SK-N-SH treated with all-trans-retinoic acid at 6 μM for 48 hours (cell line): ENCODE results near the gene SETD1A.

Experiments
- ATAC-seq: fragments of 200-7000 bp; cut with Tn5 transposase; 3 replicates; pipeline ENCODE4 v1.9.1; 2020; ENCODE audit warnings: mild to moderate bottlenecking, moderate library complexity
- ARNTL ChIP-seq: fragments of 450-650 bp; formaldehyde crosslinking; IDR thresholded peaks from 2 replicates; pipeline ENCODE4 v1.5.0; 2020; ENCODE audit warnings: low read depth, mild to moderate bottlenecking, moderate library complexity, borderline replicate concordance
- BACH2 ChIP-seq: fragments of 250-450 bp; sonication (Bioruptor Pico); IDR thresholded peaks from 2 replicates; pipeline ENCODE4 v1.9.0; 2021; ENCODE audit warnings: mild to moderate bottlenecking, borderline replicate concordance
- CSDC2 ChIP-seq: fragments of 250-450 bp; sonication (Bioruptor Pico); IDR thresholded peaks from 2 replicates; pipeline ENCODE4 v1.5.0; 2020; ENCODE audit warnings: mild to moderate bottlenecking, moderate library complexity
- ESRRG ChIP-seq: fragments of 250-450 bp; sonication (Bioruptor Pico); IDR thresholded peaks from 2 replicates; pipeline ENCODE4 v1.6.1; 2021; ENCODE audit warnings: mild to moderate bottlenecking
- ISL1 ChIP-seq: fragments of 250-450 bp; sonication (Bioruptor Pico); IDR thresholded peaks from 2 replicates; pipeline ENCODE4 v2.1.2; 2022; ENCODE audit warnings: mild to moderate bottlenecking, moderate library complexity
- OSR1 ChIP-seq: fragments of 250-450 bp; sonication (Bioruptor Pico); IDR thresholded peaks from 2 replicates; pipeline ENCODE4 v1.8.0; 2022; ENCODE audit warnings: moderate library complexity, mild to moderate bottlenecking, inconsistent platforms
- PPARA ChIP-seq: fragments of 250-450 bp; sonication (Bioruptor Pico); IDR thresholded peaks from 2 replicates; pipeline ENCODE4 v1.5.0; 2020; ENCODE audit warnings: mild to moderate bottlenecking, borderline replicate concordance
- RARB ChIP-seq: fragments of 250-450 bp; sonication (Bioruptor Pico); IDR thresholded peaks from 2 replicates; pipeline ENCODE4 v1.8.0; 2021; ENCODE audit warnings: mild to moderate bottlenecking, moderate library complexity
- TCF4 ChIP-seq: fragments of 250-450 bp; sonication (Bioruptor Pico); IDR thresholded peaks from 2 replicates; pipeline ENCODE4 v1.8.0; 2021; ENCODE audit warnings: mild to moderate bottlenecking, moderate library complexity, borderline replicate concordance
- TOX ChIP-seq: fragments of 250-450 bp; sonication (Bioruptor Pico); IDR thresholded peaks from 2 replicates; pipeline ENCODE4 v1.8.0; 2021; ENCODE audit warnings: mild to moderate bottlenecking, moderate library complexity, borderline replicate concordance
- ZC3H10 ChIP-seq: fragments of 250-450 bp; sonication (Bioruptor Pico); IDR thresholded peaks from 2 replicates; pipeline ENCODE4 v1.5.1; 2021; ENCODE audit warnings: mild to moderate bottlenecking, moderate library complexity
- ZFP3 ChIP-seq: fragments of 250-450 bp; sonication (Bioruptor Pico); IDR thresholded peaks from 2 replicates; pipeline ENCODE4 v1.5.0; 2020; ENCODE audit warnings: mild to moderate bottlenecking, moderate library complexity
- ZFP30 ChIP-seq: fragments of 450-650 bp; formaldehyde crosslinking; IDR thresholded peaks from 2 replicates; pipeline ENCODE4 v1.5.0; 2022; ENCODE audit warnings: mild to moderate bottlenecking, moderate library complexity
- ZNF565 ChIP-seq: fragments of 450-650 bp; formaldehyde crosslinking; conservative IDR thresholded peaks from 2 replicates; pipeline ENCODE4 v1.5.0; 2020; ENCODE audit warnings: low read depth, mild to moderate bottlenecking, moderate library complexity
- ZNF70 ChIP-seq: fragments of 450-650 bp; formaldehyde crosslinking; IDR thresholded peaks from 2 replicates; pipeline ENCODE4 v1.5.0; 2020; ENCODE audit warnings: mild to moderate bottlenecking, moderate library complexity
- ZNF8 ChIP-seq: fragments of 450-650 bp; formaldehyde crosslinking; IDR thresholded peaks from 2 replicates; pipeline ENCODE4 v1.5.0; 2020; ENCODE audit warnings: mild to moderate bottlenecking, moderate library complexity
- TF ChIP-seq, protein P1 (sequence below): fragments of 250-450 bp; sonication (Bioruptor Pico); IDR thresholded peaks from 2 replicates; pipeline ENCODE4 v1.8.0; 2020; ENCODE audit warnings: mild to moderate bottlenecking, moderate library complexity, borderline replicate concordance
- TF ChIP-seq, protein P2 (sequence below): fragments of 250-450 bp; sonication (Bioruptor Pico); IDR thresholded peaks from 2 replicates; pipeline ENCODE4 v1.5.0; 2020; ENCODE audit warnings: mild to moderate bottlenecking, moderate library complexity
- TF ChIP-seq, protein P3 (sequence below): fragments of 250-450 bp; sonication (Bioruptor Pico); IDR thresholded peaks from 2 replicates; pipeline ENCODE4 v1.5.1; 2020; ENCODE audit warnings: low read depth, mild to moderate bottlenecking, moderate library complexity
- TF ChIP-seq, protein P4 (sequence below): fragments of 250-450 bp; sonication (Bioruptor Pico); IDR thresholded peaks from 2 replicates; pipeline ENCODE4 v1.5.1; 2021; ENCODE audit warnings: mild to moderate bottlenecking, moderate library complexity

Gene SETD1A

DNA sequence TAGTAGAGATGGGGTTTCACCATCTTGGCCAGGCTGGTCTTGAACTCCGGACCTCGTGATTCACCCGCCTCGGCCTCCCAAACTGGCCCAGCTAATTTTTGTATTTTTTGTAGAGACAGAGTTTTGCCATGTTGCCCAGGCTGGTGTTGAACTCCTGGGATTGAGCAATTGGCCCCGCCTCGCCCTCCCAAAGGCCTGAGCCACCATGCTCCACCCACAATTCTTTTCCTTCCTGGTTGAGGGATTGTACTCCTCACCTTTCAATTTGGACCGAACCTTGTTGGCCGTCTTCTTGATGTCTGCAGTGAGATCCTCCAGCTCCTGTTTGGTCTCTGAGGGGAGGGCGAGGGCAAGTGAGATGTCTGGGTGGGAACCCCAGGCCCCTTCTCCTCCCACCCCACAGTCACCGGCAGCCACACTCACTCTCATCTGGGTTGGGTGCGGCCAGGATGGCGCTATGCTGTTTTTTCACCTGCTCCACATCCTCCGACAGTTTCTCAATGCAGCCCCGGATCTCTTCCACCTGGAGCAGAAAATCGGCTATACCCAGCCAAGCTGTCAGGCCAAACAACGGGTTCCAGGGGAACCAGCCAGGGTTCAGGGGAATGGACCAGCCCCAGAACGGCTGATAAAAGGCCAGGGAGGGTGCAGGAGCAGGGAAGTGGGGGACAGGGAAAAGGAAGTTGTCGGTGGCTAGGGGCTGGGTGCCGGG, 43.3 kb downstream of the SETD1A start:
- ATAC-seq, result no peak
- TF ChIP-seq, protein P1, sequence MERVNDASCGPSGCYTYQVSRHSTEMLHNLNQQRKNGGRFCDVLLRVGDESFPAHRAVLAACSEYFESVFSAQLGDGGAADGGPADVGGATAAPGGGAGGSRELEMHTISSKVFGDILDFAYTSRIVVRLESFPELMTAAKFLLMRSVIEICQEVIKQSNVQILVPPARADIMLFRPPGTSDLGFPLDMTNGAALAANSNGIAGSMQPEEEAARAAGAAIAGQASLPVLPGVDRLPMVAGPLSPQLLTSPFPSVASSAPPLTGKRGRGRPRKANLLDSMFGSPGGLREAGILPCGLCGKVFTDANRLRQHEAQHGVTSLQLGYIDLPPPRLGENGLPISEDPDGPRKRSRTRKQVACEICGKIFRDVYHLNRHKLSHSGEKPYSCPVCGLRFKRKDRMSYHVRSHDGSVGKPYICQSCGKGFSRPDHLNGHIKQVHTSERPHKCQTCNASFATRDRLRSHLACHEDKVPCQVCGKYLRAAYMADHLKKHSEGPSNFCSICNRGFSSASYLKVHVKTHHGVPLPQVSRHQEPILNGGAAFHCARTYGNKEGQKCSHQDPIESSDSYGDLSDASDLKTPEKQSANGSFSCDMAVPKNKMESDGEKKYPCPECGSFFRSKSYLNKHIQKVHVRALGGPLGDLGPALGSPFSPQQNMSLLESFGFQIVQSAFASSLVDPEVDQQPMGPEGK (CRISPR knock-in tag), result no peak
- TF ChIP-seq TOX (CRISPR knock-in tag) (no peak), ZNF8 (CRISPR knock-in tag) (no peak), RARB (CRISPR knock-in tag) (no peak), PPARA (CRISPR knock-in tag) (no peak), ISL1 (no peak), ZFP3 (no peak), ZNF565 (CRISPR knock-in tag) (no peak), ZNF70 (CRISPR knock-in tag) (no peak), ZC3H10 (CRISPR knock-in tag) (no peak), CSDC2 (CRISPR knock-in tag) (no peak), BACH2 (no peak), ESRRG (CRISPR knock-in tag) (no peak), ZFP30 (CRISPR knock-in tag) (no peak)
- TF ChIP-seq, protein P2, sequence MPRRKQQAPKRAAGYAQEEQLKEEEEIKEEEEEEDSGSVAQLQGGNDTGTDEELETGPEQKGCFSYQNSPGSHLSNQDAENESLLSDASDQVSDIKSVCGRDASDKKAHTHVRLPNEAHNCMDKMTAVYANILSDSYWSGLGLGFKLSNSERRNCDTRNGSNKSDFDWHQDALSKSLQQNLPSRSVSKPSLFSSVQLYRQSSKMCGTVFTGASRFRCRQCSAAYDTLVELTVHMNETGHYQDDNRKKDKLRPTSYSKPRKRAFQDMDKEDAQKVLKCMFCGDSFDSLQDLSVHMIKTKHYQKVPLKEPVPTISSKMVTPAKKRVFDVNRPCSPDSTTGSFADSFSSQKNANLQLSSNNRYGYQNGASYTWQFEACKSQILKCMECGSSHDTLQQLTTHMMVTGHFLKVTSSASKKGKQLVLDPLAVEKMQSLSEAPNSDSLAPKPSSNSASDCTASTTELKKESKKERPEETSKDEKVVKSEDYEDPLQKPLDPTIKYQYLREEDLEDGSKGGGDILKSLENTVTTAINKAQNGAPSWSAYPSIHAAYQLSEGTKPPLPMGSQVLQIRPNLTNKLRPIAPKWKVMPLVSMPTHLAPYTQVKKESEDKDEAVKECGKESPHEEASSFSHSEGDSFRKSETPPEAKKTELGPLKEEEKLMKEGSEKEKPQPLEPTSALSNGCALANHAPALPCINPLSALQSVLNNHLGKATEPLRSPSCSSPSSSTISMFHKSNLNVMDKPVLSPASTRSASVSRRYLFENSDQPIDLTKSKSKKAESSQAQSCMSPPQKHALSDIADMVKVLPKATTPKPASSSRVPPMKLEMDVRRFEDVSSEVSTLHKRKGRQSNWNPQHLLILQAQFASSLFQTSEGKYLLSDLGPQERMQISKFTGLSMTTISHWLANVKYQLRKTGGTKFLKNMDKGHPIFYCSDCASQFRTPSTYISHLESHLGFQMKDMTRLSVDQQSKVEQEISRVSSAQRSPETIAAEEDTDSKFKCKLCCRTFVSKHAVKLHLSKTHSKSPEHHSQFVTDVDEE, result no peak
- TF ChIP-seq, protein P3, sequence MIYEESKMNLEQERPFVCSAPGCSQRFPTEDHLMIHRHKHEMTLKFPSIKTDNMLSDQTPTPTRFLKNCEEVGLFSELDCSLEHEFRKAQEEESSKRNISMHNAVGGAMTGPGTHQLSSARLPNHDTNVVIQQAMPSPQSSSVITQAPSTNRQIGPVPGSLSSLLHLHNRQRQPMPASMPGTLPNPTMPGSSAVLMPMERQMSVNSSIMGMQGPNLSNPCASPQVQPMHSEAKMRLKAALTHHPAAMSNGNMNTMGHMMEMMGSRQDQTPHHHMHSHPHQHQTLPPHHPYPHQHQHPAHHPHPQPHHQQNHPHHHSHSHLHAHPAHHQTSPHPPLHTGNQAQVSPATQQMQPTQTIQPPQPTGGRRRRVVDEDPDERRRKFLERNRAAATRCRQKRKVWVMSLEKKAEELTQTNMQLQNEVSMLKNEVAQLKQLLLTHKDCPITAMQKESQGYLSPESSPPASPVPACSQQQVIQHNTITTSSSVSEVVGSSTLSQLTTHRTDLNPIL, result no peak
- TF ChIP-seq, protein P4, sequence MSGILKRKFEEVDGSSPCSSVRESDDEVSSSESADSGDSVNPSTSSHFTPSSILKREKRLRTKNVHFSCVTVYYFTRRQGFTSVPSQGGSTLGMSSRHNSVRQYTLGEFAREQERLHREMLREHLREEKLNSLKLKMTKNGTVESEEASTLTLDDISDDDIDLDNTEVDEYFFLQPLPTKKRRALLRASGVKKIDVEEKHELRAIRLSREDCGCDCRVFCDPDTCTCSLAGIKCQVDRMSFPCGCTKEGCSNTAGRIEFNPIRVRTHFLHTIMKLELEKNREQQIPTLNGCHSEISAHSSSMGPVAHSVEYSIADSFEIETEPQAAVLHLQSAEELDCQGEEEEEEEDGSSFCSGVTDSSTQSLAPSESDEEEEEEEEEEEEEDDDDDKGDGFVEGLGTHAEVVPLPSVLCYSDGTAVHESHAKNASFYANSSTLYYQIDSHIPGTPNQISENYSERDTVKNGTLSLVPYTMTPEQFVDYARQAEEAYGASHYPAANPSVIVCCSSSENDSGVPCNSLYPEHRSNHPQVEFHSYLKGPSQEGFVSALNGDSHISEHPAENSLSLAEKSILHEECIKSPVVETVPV (CRISPR knock-in tag), result no peak

DNA sequence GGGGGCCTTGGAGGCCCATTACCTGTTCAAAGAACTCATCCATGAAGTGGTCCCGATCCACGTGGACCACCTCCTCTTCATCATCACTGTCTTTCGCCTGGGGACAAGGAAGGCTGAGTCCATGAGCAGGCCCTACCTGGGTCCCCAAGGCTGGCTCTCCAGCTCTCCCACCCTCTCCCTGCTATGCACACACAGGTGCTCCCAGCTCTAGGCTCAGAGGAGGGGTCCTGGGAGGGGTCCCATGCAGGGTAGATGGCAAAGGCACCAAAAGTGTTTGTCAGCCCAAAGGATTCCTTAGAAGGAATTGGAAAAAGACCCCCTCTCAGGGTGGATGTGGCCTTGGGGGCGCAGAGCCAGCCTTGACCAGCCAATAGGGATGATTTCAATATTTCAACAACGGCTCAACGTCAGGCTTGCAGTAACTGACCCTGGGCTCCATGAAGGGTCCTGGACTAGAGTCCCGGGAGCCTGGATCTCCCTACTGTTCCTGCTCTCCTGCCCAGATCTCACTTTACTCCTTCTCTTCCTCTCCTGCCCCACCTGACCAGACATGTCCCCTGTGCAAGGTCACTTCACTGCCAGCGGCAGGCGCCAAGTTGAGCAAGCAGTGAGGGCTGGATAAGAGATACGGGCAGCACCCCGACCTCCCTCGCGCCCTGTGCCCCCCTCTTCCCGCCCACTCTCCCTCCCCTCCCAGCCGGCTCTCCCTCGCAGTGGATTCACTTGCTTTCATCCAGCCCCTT, 44.1 kb downstream of the SETD1A start:
- ATAC-seq, result no peak
- TF ChIP-seq, protein P2, result no peak
- TF ChIP-seq, protein P1 (CRISPR knock-in tag), result no peak
- TF ChIP-seq RARB (CRISPR knock-in tag), result no peak
- TF ChIP-seq ZNF565 (CRISPR knock-in tag), result no peak
- no peak for TF ChIP-seq ZFP30 (CRISPR knock-in tag)
- TF ChIP-seq BACH2, result no peak
- TF ChIP-seq PPARA (CRISPR knock-in tag), result no peak
- TF ChIP-seq ARNTL (CRISPR knock-in tag), result no peak
- TF ChIP-seq OSR1 (CRISPR knock-in tag), result no peak
- no peak for TF ChIP-seq TCF4 (CRISPR knock-in tag)
- TF ChIP-seq, all 23 proteins: peak for 0
